Measurements from ENCODE around the gene ZNF460.

Gene ZNF460

GRCh38 chr19:57338877-57339276, 58.6 kb downstream of the ZNF460 start:
- Histone ChIP-seq H3K27ac (ENCODE audit: poor library complexity, severe bottlenecking) (no peak overlapping the region), H3K27me3 (ENCODE audit: insufficient read depth, poor library complexity, severe bottlenecking) (no peaks in the 10 kb centered on the region), H3K4me1 (ENCODE audit: insufficient read depth, poor library complexity, severe bottlenecking) (peaks cover 10% of the 10 kb centered on the region), H3K9me3 (ENCODE audit: severe bottlenecking) (no peaks in the 10 kb centered on the region), H3K4me3 (ENCODE audit: severe bottlenecking) (no peak overlapping the region), H3K36me3 (ENCODE audit: low read depth) (no peaks in the 10 kb centered on the region)
- ATAC-seq (ENCODE audit: low read depth) (no peak), DNase-seq (ENCODE audit: low spot score) (no peak)
- no peak for TF ChIP-seq CTCF (IDR thresholded peaks at IDR 0.05; ENCODE audit: poor library complexity, severe bottlenecking)

- no peaks in the 10 kb centered on the region for H3K9me3 ChIP-seq (ENCODE audit: severe bottlenecking)
- no peaks in the 10 kb centered on the region for H3K27me3 ChIP-seq (ENCODE audit: insufficient read depth, poor library complexity, severe bottlenecking)
- TF ChIP-seq CTCF (IDR thresholded peaks at IDR 0.05; ENCODE audit: poor library complexity, severe bottlenecking), result no peak
- no peaks in the 10 kb centered on the region for H3K4me1 ChIP-seq (ENCODE audit: insufficient read depth, poor library complexity, severe bottlenecking)
- H3K4me3 ChIP-seq (ENCODE audit: severe bottlenecking), result no peak overlapping the region
- DNase-seq (ENCODE audit: low spot score) (no peak), ATAC-seq (ENCODE audit: low read depth) (no peak)
- H3K36me3 ChIP-seq (ENCODE audit: low read depth), result no peaks in the 10 kb centered on the region
- no peak overlapping the region for H3K27ac ChIP-seq (ENCODE audit: poor library complexity, severe bottlenecking)
Measured at GRCh38 chr19:57342582-57342981, 62.3 kb downstream of the ZNF460 start.
